ENCODE data around the gene RGS3. TPM values are rescaled to one million over a fixed set of nuclear protein-coding genes. Genes with fewer than 3 reads are reported as not detected.

Gene RGS3
- total RNA-seq, 1 donor from 2014 or later: 92.5 TPM

GRCh38 chr9:113583511-113584427 is 120.2 kb downstream of the RGS3 start:
- DNase-seq (ENCODE audit: low read depth) (no peak), FAIRE-seq (no peak)
- no peaks in the 10 kb centered on the region for H3K27me3 ChIP-seq (ENCODE audit: insufficient read depth, low read length)
- H4K20me1 ChIP-seq (ENCODE audit: insufficient read depth, low read length): no peaks in the 10 kb centered on the region
- peaks cover 6% of the 10 kb centered on the region for H3K79me2 ChIP-seq (ENCODE audit: insufficient read depth, low read length)
- no peak overlapping the region for H3K4me2 ChIP-seq (ENCODE audit: low read length)
- H3K4me3 ChIP-seq (ENCODE audit: insufficient read depth, low read depth, low read length): no peak overlapping the region
- no peak overlapping the region for H3K9ac ChIP-seq (ENCODE audit: low read length)
- H2AFZ ChIP-seq (ENCODE audit: low read depth, low read length): no peak overlapping the region
- peaks cover 39% of the 10 kb centered on the region for H3K4me1 ChIP-seq (ENCODE audit: insufficient read depth, low read length)
- Mint-ChIP-seq H3K4me1 (ENCODE audit: low read depth, unreplicated experiment) (peaks cover 22% of the 10 kb centered on the region), H3K27me3 (ENCODE audit: low read depth, unreplicated experiment) (peaks cover 4% of the 10 kb centered on the region), H3K27ac (ENCODE audit: unreplicated experiment) (no peak overlapping the region), H3K9me3 (ENCODE audit: unreplicated experiment) (peaks cover 3% of the 10 kb centered on the region), H3K4me3 (ENCODE audit: unreplicated experiment) (no peak overlapping the region), H3K36me3 (ENCODE audit: low read depth, unreplicated experiment) (peaks cover 24% of the 10 kb centered on the region)
- H3K27ac ChIP-seq (ENCODE audit: low read depth, low read length): no peak overlapping the region
- H3K9me3 ChIP-seq (ENCODE audit: insufficient read depth, low read depth, low read length): no peaks in the 10 kb centered on the region
- no peak for TF ChIP-seq EZH2 (IDR thresholded peaks at IDR 0.05; ENCODE audit: insufficient read depth, low read length)
- TF ChIP-seq CTCF (IDR thresholded peaks at IDR 0.05; ENCODE audit: insufficient read depth, low read depth, low read length): no peak
- peaks cover 7% of the 10 kb centered on the region for H3K36me3 ChIP-seq (ENCODE audit: insufficient read depth, low read length)

DNA sequence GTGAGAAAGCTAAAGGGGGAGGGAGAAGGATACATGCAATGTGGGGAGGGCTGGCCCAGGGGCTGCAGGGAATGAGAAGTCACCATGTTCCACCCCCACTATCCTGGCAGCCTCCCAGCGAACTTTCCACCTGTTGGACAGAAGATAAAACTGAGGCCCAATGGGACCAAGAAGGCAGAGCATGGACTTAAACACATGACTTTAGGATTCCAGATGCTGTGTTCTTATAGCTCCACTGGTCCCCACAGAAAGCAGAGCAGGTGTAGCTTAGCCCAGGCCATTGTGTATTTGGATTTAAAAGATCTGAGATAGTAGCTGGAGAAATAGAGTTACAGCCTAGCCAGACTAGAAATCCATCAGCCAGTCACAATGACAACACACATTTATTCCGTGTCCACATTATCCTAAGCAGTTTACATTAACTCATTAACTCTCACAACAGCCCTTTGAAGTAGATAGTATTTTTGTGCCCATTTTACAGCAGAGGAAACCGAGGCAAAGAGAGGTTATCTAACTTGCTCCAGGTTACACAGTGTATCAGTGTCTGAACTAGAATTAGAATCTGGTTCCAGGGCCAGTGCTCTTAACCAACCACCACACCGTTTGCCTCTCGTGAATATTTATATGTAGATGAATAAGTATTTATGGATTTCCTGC is 121.0 kb downstream of the RGS3 start:
- H4K20me1 ChIP-seq (ENCODE audit: insufficient read depth, low read length): no peaks in the 10 kb centered on the region
- H3K79me2 ChIP-seq (ENCODE audit: insufficient read depth, low read length): peaks cover 6% of the 10 kb centered on the region
- peaks cover 7% of the 10 kb centered on the region for H3K36me3 ChIP-seq (ENCODE audit: insufficient read depth, low read length)
- no peak overlapping the region for H3K27ac Mint-ChIP-seq (ENCODE audit: unreplicated experiment)
- no peak overlapping the region for H3K9ac ChIP-seq (ENCODE audit: low read length)
- peaks cover 4% of the 10 kb centered on the region for H3K27me3 Mint-ChIP-seq (ENCODE audit: low read depth, unreplicated experiment)
- H3K4me2 ChIP-seq (ENCODE audit: low read length): no peak overlapping the region
- H3K9me3 Mint-ChIP-seq (ENCODE audit: unreplicated experiment): peaks cover 3% of the 10 kb centered on the region
- DNase-seq (ENCODE audit: low read depth) (no peak), FAIRE-seq (no peak)
- H3K9me3 ChIP-seq (ENCODE audit: insufficient read depth, low read depth, low read length): no peaks in the 10 kb centered on the region
- no peak overlapping the region for H3K4me3 ChIP-seq (ENCODE audit: insufficient read depth, low read depth, low read length)
- H3K27ac ChIP-seq (ENCODE audit: low read depth, low read length): no peak overlapping the region
- H3K4me1 Mint-ChIP-seq (ENCODE audit: low read depth, unreplicated experiment): peaks cover 15% of the 10 kb centered on the region
- peaks cover 24% of the 10 kb centered on the region for H3K36me3 Mint-ChIP-seq (ENCODE audit: low read depth, unreplicated experiment)
- TF ChIP-seq CTCF (IDR thresholded peaks at IDR 0.05; ENCODE audit: insufficient read depth, low read depth, low read length): no peak
- TF ChIP-seq EZH2 (IDR thresholded peaks at IDR 0.05; ENCODE audit: insufficient read depth, low read length): no peak
- peaks cover 32% of the 10 kb centered on the region for H3K4me1 ChIP-seq (ENCODE audit: insufficient read depth, low read length)
- no peaks in the 10 kb centered on the region for H3K27me3 ChIP-seq (ENCODE audit: insufficient read depth, low read length)
- no peak overlapping the region for H3K4me3 Mint-ChIP-seq (ENCODE audit: unreplicated experiment)
- H2AFZ ChIP-seq (ENCODE audit: low read depth, low read length): no peak overlapping the region

Measured in astrocyte (in vitro differentiated cells and primary cell).